Psoas muscle (tissue), 8 donors: ENCODE measurements around the gene USP40. TPM values are rescaled to one million over a fixed set of nuclear protein-coding genes. Genes with fewer than 3 reads are reported as not detected.

Source experiments
- ATAC-seq, 4 donors: fragments of 200-7000 bp; cut with Tn5 transposase; one replicate each; pipeline ENCODE4 v1.9.1; 2020; ENCODE audit warnings: moderate library complexity in 3 of 4, mild to moderate bottlenecking in 2 of 4
- DNase-seq, 2 donors: peaks; one replicate each; pipeline ENCODE4 v3.0.0-alpha.2; 2020
- H3K27ac ChIP-seq: fragments of 200-600 bp; one replicate; pipeline ENCODE4 v1.8.0; 2022
- H3K27me3 ChIP-seq, 3 donors: fragments of 200-600 bp in 1 of 3; one replicate each; pipeline versions ENCODE4 v1.6.1 to v1.8.0; 2013 to 2022; ENCODE audit warnings: low read length in 2 of 3, mild to moderate bottlenecking in 2 of 3, moderate library complexity in 1 of 3; ENCODE audit not compliant: insufficient read depth in 3 of 3
- H3K36me3 ChIP-seq, 2 donors: fragments of 200-600 bp in 1 of 2; one replicate each; pipeline versions ENCODE4 v1.6.1 to v1.8.0; 2013 to 2022; ENCODE audit warnings: low read depth in 1 of 2, mild to moderate bottlenecking in 1 of 2, moderate library complexity in 1 of 2; ENCODE audit not compliant: insufficient read depth in 1 of 2
- H3K4me1 ChIP-seq: fragments of 200-600 bp; one replicate; pipeline ENCODE4 v1.8.0; 2022
- H3K4me3 ChIP-seq: fragments of 200-600 bp; one replicate; pipeline ENCODE4 v1.8.0; 2022; ENCODE audit warnings: mild to moderate bottlenecking
- H3K9me3 ChIP-seq: fragments of 200-600 bp; one replicate; pipeline ENCODE4 v1.8.0; 2022
- CTCF ChIP-seq: fragments of 200-600 bp; IDR thresholded peaks from one replicate; pipeline ENCODE4 v1.8.0; 2022; ENCODE audit warnings: antibody characterized with exemption
- WGBS, 3 donors: extraction: QIAGEN DNeasy Blood & Tissue Kit; methylation state at CpG; one replicate each; pipeline versions ENCODE4 v1.1.6 to v1.1.7; 2013; 5-methylcytosine and 5-hydroxymethylcytosine counted together
- intact Hi-C, 2 donors: fragments of 100-400 bp; cut with DNase I; formaldehyde crosslinking; loops; one replicate each; pipeline versions ENCODE4 v1.11.0 to v1.14.2; 2022
- polyA plus RNA-seq, 3 donors: library from polyadenylated mRNA; stranded (reverse); fragments of 200-250 nt; gene quantifications; one replicate each; pipeline ENCODE4 v1.2.3, GENCODE V29; 2013
- total RNA-seq, 4 donors: library from RNA; stranded (reverse); fragmentation: NEBNext Ultra II Directional in 2 of 4; extraction: Animal tissue kit (Norgen Biotek cat#: 25700) in 2 of 4; gene quantifications; one replicate each; pipeline versions ENCODE4 v1.2.1 to v1.2.4, GENCODE V29; 2021 to 2023
- donor health status: healthy with polysubstance abuse.
- donor health status: DM: no; HTN: no; CAD: no; lungs with moderate emphysema.
- donor health status: Bipolar disorder and iron deficiency.
- donor health status: healthy.
- donor health status: DM: yes; HTN: yes; CAD: no.
- donor health status: DM: no; HTN: no; CAD: no.
- donor health status: DM: no; HTN: no; CAD: no.
- donor health status: DM: yes; HTN: yes; CAD: no.

Gene USP40
- total and polyA plus RNA-seq, 7 donors = 9.1 to 23.3 (median 19.4) TPM

GRCh38 chr2:233433794-233434193 lies 132.8 kb downstream of the USP40 start:
- WGBS, 3 donors = 30 to 45% (median 35%) methylated on average over 1 of the region's 1 CpG

DNA sequence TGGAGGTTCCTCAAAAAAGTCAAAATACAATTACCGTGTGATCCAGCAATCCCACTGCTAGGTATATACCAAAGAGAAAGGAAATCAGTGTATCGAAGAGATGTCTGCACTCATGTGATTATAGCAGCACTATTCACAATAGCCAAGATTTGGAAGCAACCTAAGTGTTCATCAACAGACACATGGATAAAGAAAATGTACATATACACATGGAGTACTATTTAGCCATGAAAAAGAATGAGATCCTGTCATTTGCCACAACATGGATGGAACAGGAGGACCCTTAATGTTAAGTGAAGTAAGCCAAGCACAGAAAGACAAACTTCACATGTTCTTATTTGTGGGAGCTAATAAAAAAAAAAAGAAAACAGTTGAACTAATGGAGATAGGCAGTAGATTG lies 133.6 kb downstream of the USP40 start:
- H3K36me3 ChIP-seq = peaks cover 11 to 40% of the 10 kb centered on the region in 2 donors
- intact Hi-C loops = no loop called here
- peak overlapping the region; percentile 5 for H3K4me3 ChIP-seq
- H3K9me3 ChIP-seq = no peaks in the 10 kb centered on the region
- peak overlapping the region; percentile 96 for H3K27ac ChIP-seq
- H3K4me1 ChIP-seq = peaks cover 78% of the 10 kb centered on the region
- ATAC-seq = no peak
- no peak for TF ChIP-seq CTCF
- no peak for DNase-seq
- no peaks in the 10 kb centered on the region for H3K27me3 ChIP-seq
- 94 to 100% (median 98%) methylated on average over 2 of the region's 2 CpGs for WGBS, 3 donors

More at GRCh38 chr2:233433794-233434193, 132.8 kb downstream of the USP40 start:
- peak overlapping the region; percentile 5 for H3K4me3 ChIP-seq
- H3K27me3 ChIP-seq = no peaks in the 10 kb centered on the region
- intact Hi-C loops = no loop called here
- no peak for DNase-seq
- peaks cover 70% of the 10 kb centered on the region for H3K4me1 ChIP-seq
- no peak for ATAC-seq
- peak overlapping the region; percentile 96 for H3K27ac ChIP-seq
- peaks cover 12 to 48% of the 10 kb centered on the region in 2 donors for H3K36me3 ChIP-seq
- no peaks in the 10 kb centered on the region for H3K9me3 ChIP-seq
- no peak for TF ChIP-seq CTCF

DNA sequence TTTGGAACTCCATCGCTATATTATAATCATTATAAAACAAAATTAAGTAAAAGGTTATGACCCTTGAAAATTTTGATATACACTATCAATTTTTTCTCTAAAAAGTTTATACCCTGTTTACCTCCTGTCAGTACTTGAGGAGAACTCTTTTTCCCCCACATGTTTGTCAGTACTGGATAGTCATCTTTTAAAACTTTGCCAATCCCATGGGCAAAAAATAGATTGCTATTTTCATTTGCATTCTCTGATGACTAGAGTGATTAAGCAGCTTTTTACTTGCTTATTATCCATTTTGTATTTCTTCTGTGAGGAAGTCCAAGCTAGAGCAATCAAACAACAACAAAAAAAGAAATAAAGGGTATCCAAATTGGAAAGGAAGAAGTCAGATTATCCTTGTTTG lies 135.9 kb downstream of the USP40 start:
- no peaks in the 10 kb centered on the region for H3K27me3 ChIP-seq
- H3K4me1 ChIP-seq = peaks cover 80% of the 10 kb centered on the region
- H3K4me3 ChIP-seq = peak overlapping the region; percentile 9
- DNase-seq = no peak
- H3K36me3 ChIP-seq = peaks cover 1 to 23% of the 10 kb centered on the region in 2 donors
- WGBS, 3 donors = 94 to 97% (median 96%) methylated on average over 1 of the region's 1 CpG
- peak overlapping the region; percentile 96 for H3K27ac ChIP-seq
- ATAC-seq = no peak
- no peaks in the 10 kb centered on the region for H3K9me3 ChIP-seq
- intact Hi-C loops = no loop called here
- TF ChIP-seq CTCF = no peak

- TF ChIP-seq CTCF = no peak
- peaks cover 80% of the 10 kb centered on the region for H3K4me1 ChIP-seq
- ATAC-seq (no peak), DNase-seq (no peak)
- H3K9me3 ChIP-seq = no peaks in the 10 kb centered on the region
- 39 to 56% (median 55%) methylated on average over 4 of the region's 4 CpGs for WGBS, 3 donors
- intact Hi-C loops = no loop called here
- H3K27me3 ChIP-seq = no peaks in the 10 kb centered on the region
- peak overlapping the region; percentile 77 for H3K4me3 ChIP-seq
- H3K36me3 ChIP-seq = peaks cover 0 to 17% of the 10 kb centered on the region in 2 donors
- peak overlapping the region; percentile 96 for H3K27ac ChIP-seq
Measured at GRCh38 chr2:233430081-233430480, 136.5 kb downstream of the USP40 start.
